Fibroblast of lung (primary cell): ENCODE measurements around the gene TGFB2. TPM values are rescaled to one million over a fixed set of nuclear protein-coding genes. Genes with fewer than 3 reads are reported as not detected.

Source experiments
- DNase-seq, 2 donors: peaks; one replicate each; pipeline versions ENCODE4 v3.0.0 to v3.0.0-alpha.2; 2010; ENCODE audit warnings: low read depth in 2 of 2
- H2AFZ ChIP-seq: 2 replicates; pipeline ENCODE4 v1.5.1; 2012; ENCODE audit warnings: low read length, control low read depth, inconsistent platforms
- H3K27ac ChIP-seq: 2 replicates; pipeline ENCODE4 v1.5.1; 2011; ENCODE audit warnings: low read length, control low read depth; ENCODE audit not compliant: insufficient read depth
- H3K27me3 ChIP-seq: 2 replicates; pipeline ENCODE4 v1.5.1; 2011; ENCODE audit warnings: mild to moderate bottlenecking, low read length; ENCODE audit not compliant: control insufficient read depth, insufficient read depth
- H3K36me3 ChIP-seq: 2 replicates; pipeline ENCODE4 v1.5.1; 2011; ENCODE audit warnings: low read length; ENCODE audit not compliant: control insufficient read depth, insufficient read depth
- H3K4me1 ChIP-seq: 2 replicates; pipeline ENCODE4 v1.5.1; 2011; ENCODE audit warnings: low read length; ENCODE audit not compliant: control insufficient read depth, insufficient read depth; ENCODE audit errors: extremely low read depth
- H3K4me2 ChIP-seq: 2 replicates; pipeline ENCODE4 v1.5.1; 2011; ENCODE audit warnings: low read length, control low read depth; ENCODE audit not compliant: insufficient read depth; ENCODE audit errors: extremely low read depth
- H3K4me3 ChIP-seq, 4 experiments: fragments of 200-600 bp in 1 of 4; sonication (generic) in 1 of 4; replicated peaks in 1 of 4; 2 replicates each; pipeline ENCODE4 v1.5.1; 2011 to 2016; ENCODE audit warnings: low read length in 4 of 4, low read depth in 3 of 4, mild to moderate bottlenecking in 3 of 4, control low read depth in 2 of 4, inconsistent platforms in 1 of 4, mixed read lengths in 1 of 4; ENCODE audit not compliant: insufficient read depth in 1 of 4; ENCODE audit errors: control extremely low read depth in 1 of 4
- H3K79me2 ChIP-seq: 2 replicates; pipeline ENCODE4 v1.5.1; 2012; ENCODE audit warnings: mild to moderate bottlenecking, low read length, inconsistent platforms; ENCODE audit not compliant: control insufficient read depth, insufficient read depth
- H3K9ac ChIP-seq: 2 replicates; pipeline ENCODE4 v1.5.1; 2011; ENCODE audit warnings: mild to moderate bottlenecking, low read length, control low read depth; ENCODE audit not compliant: insufficient read depth
- H3K9me3 ChIP-seq: 2 replicates; pipeline ENCODE4 v1.5.1; 2012; ENCODE audit warnings: low read depth, low read length; ENCODE audit not compliant: control insufficient read depth, insufficient read depth
- H4K20me1 ChIP-seq: 2 replicates; pipeline ENCODE4 v1.5.1; 2011; ENCODE audit warnings: low read length; ENCODE audit not compliant: control insufficient read depth, insufficient read depth; ENCODE audit errors: extremely low read depth
- CTCF ChIP-seq, 2 donors: IDR thresholded peaks in 1 of 2; conservative IDR thresholded peaks in 1 of 2; 1 replicate in 1 of 2; 2 replicates in 1 of 2; pipeline ENCODE4 v1.5.1; 2011 to 2012; ENCODE audit warnings: low read length in 2 of 2, control low read depth in 1 of 2, inconsistent platforms in 1 of 2, low read depth in 1 of 2, mild to moderate bottlenecking in 1 of 2
- EZH2 ChIP-seq: IDR thresholded peaks from 2 replicates; pipeline ENCODE4 v1.5.1; 2012; ENCODE audit warnings: low read length, control low read depth, mild to moderate bottlenecking; ENCODE audit errors: missing control alignments
- polyA plus RNA-seq, 2 donors: library from polyadenylated mRNA; depleted of rRNA in 1 of 2; stranded (reverse) in 1 of 2; unstranded in 1 of 2; fragments of >200 nt; gene quantifications; 2 replicates each; pipeline ENCODE4 v1.2.1, GENCODE V29; 2011 to 2012; ENCODE audit warnings: missing spikeins in 1 of 2
- total RNA-seq: library from RNA; depleted of rRNA; stranded (reverse); fragments of >200 nt; gene quantifications from 2 replicates; pipeline ENCODE4 v1.2.1, GENCODE V29; 2014

Gene TGFB2
- total and polyA plus RNA-seq, 2 donors (not counting 1 experiment from before 2014, with no cell fraction given): 13.9 to 29.1 TPM

- no peak for DNase-seq
- no peaks in the 10 kb centered on the region for H3K9me3 ChIP-seq
- no peak overlapping the region for H3K4me3 ChIP-seq
- no peaks in the 10 kb centered on the region for H3K27me3 ChIP-seq
- no peaks in the 10 kb centered on the region for H4K20me1 ChIP-seq
- H3K9ac ChIP-seq: no peak overlapping the region
- H3K27ac ChIP-seq: no peak overlapping the region
- H3K36me3 ChIP-seq: no peaks in the 10 kb centered on the region
- no peaks in the 10 kb centered on the region for H3K4me1 ChIP-seq
- no peak overlapping the region for H2AFZ ChIP-seq
- H3K79me2 ChIP-seq: no peaks in the 10 kb centered on the region
- TF ChIP-seq EZH2 (no peak), CTCF (conservative IDR thresholded peaks at IDR 0.05 in 1 of 2, IDR thresholded peaks at IDR 0.05 in 1 of 2; ENCODE audit: low read depth in 1 of 2, low read length in 2 of 2) (no peak)
- no peak overlapping the region for H3K4me2 ChIP-seq
These were observed 55.5 kb downstream of the TGFB2 start for GRCh38 chr1:218400624-218401023.

- Histone ChIP-seq H3K9ac (no peak overlapping the region), H3K36me3 (no peaks in the 10 kb centered on the region), H2AFZ (peak overlapping the region; percentile 7), H3K4me1 (no peaks in the 10 kb centered on the region), H4K20me1 (no peaks in the 10 kb centered on the region), H3K27ac (peak overlapping the region; percentile 29), H3K4me2 (no peak overlapping the region), H3K9me3 (no peaks in the 10 kb centered on the region), H3K4me3 (no peak overlapping the region), H3K27me3 (no peaks in the 10 kb centered on the region), H3K79me2 (no peaks in the 10 kb centered on the region)
- no peak for DNase-seq
- TF ChIP-seq EZH2 (no peak), CTCF (conservative IDR thresholded peaks at IDR 0.05 in 1 of 2, IDR thresholded peaks at IDR 0.05 in 1 of 2; ENCODE audit: low read depth in 1 of 2, low read length in 2 of 2) (no peak)
These were observed 56.4 kb downstream of the TGFB2 start for GRCh38 chr1:218401441-218401997.

GRCh38 chr1:218401998-218402785 lies 57.1 kb downstream of the TGFB2 start:
- H3K9me3 ChIP-seq: no peaks in the 10 kb centered on the region
- H3K27me3 ChIP-seq: no peaks in the 10 kb centered on the region
- no peaks in the 10 kb centered on the region for H3K79me2 ChIP-seq
- peak overlapping the region; percentile 7 for H2AFZ ChIP-seq
- no peak overlapping the region for H3K9ac ChIP-seq
- peak overlapping the region; percentile 29 for H3K27ac ChIP-seq
- no peaks in the 10 kb centered on the region for H3K4me1 ChIP-seq
- H4K20me1 ChIP-seq: no peaks in the 10 kb centered on the region
- H3K4me2 ChIP-seq: no peak overlapping the region
- DNase-seq: peak; percentile 39 to 70
- no peaks in the 10 kb centered on the region for H3K36me3 ChIP-seq
- no peak for TF ChIP-seq CTCF (conservative IDR thresholded peaks at IDR 0.05 in 1 of 2, IDR thresholded peaks at IDR 0.05 in 1 of 2; ENCODE audit: low read depth in 1 of 2, low read length in 2 of 2)
- TF ChIP-seq EZH2: no peak
- H3K4me3 ChIP-seq: no peak overlapping the region
